ENCODE measurements around the gene KRT74.

KRT74 gene

DNA sequence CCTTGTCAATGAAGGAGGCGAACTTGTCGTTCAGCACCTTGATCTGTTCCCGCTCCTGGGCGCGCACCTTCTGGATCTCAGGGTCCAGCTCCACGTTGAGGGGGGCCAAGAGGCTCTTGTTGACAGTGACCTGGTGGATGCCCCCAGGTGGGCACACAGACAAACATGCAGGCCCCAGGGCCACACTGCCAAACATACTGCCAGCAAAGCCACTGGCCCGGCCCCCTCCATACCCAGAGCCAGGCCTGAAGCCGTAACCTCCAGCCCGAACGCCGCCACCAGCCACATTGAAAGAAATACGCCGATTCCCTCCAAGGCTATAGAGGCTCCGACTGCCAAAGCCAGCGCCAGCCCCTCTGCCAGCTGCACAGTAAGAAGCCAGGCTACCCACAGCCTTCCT is 337 bp downstream of the KRT74 start:
- no peak for DNase-seq (ENCODE audit: low spot score)

DNA sequence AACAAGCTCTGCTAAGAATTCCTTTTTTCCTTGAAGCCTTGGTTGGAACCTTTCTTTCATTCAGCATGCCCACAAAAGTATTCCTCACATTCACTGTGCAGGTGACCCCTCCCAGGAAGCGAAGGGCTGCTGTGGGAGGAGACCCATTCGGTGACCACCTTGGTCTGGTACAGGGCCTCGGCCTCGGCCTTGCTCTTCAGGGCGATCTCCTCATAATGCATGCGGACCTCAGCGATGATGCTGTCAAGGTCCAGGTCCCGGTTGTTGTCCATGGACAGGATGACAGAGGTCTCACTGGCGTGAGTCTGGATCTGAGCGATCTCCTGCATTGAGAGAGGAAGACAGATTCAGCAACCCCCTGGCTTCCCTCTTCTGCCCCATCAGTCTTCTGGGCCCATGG is 3.1 kb downstream of the KRT74 start:
- DNase-seq (ENCODE audit: low spot score), result no peak

DNA sequence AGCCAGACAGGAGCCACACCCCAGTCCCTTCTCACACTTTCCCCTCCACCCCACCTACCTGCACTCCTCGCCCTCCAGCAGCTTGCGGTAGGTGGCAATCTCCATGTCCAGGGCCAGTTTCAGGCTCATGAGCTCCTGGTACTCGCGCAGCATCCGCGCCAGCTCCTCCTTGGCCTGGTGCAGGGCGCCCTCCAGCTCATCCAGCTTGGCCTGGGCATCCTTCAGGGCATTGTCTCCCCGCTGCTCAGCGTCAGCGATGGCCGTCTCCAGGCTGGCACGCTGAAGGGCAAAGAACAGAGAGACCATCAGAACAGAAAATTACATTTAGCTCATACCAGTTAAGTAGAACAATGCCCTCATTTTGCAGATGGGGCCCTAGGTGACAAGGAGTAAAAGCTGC is 5.5 kb downstream of the KRT74 start:
- no peak for DNase-seq (ENCODE audit: low spot score)

DNA sequence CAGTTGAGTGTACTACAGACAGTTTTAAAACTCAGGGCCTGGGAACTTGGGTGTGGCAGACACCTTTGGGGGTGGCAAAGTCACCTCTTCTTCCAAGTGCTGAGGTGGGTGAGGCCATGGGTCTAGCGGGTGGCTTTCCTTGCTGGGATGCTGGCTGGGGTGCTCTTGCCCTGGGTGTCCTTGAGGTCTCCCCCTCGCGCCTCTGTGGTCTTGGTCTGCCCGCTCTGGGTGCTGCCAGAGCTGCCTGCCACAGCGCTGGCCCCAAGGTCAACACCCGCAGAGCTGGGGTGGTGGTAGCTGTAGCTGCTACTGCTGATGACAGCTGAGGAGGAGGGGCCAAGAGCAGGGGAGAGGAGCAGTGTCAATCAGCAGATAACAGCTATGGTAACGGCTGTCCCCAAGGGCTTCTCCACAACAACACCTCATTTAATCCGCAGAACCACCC is 6.8 kb downstream of the KRT74 start:
- no peak for DNase-seq (ENCODE audit: low spot score)

DNA sequence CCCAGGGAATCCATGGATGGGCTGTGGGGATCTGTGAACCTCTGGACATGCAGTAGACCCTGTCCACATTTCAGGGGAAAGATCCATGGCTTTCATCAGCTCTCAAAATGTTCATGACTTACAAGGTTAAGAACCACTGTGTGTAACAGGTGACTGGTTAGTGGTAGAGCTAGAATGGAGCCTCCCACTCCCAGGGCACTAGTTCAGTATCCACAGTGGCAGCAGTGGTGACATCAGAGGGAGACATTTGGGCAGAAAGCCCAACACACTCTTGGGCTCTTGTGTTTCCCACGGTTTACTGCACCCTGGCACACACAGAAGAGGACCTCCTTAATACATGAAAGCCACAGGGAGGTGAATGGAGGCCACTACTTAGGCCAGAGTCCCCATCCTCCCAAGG is 9.1 kb downstream of the KRT74 start:
- no peak for DNase-seq (ENCODE audit: low spot score)

DNA sequence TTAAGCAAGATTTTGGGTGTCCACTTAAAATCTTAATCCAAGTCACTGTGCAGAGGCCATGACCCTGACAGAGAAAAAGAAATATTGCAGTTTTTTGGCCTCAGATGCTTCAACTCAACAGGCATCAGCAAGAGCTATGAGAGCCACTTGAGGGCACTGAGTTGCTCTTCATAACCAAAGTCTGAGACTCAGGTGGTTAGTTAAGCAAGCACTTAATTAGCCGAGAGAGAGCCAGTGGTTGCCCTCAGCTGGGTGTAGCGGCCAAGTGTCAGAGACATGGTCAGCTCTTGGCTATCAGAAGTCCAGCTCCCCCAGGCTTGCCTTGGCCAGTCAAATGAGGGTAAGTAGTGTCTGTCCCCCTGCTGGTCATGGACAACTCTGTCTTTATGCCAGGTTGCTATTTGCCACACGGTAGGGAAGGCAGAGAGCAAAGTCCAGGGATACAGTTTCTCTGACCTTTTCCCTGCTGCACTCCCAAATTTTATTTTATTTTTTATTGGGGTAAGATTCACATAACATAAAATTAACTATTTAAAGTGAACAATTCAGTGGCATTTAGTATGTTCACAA is 11.7 kb downstream of the KRT74 start:
- DNase-seq (ENCODE audit: low spot score), result no peak

DNA sequence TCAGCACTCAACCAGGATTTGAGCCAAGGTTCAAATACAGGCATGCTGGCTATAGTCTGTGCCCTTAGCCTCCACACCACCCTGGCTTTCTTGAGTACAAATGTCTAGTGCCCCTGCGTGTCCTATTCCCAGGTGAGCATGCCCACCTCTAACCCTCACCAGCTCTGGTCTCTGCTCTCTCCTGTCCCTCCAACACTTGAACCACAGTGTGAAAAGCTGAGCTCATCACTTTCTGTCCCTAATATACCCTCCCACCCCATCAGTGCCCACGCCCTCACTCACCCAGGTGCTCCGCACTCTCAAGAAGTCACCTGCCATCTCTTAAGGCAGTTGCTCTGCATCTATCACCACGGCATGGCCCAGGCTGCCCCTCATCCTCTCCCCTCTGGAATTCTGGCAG is 13.7 kb downstream of the KRT74 start:
- no peak for DNase-seq (ENCODE audit: low spot score)

DNA sequence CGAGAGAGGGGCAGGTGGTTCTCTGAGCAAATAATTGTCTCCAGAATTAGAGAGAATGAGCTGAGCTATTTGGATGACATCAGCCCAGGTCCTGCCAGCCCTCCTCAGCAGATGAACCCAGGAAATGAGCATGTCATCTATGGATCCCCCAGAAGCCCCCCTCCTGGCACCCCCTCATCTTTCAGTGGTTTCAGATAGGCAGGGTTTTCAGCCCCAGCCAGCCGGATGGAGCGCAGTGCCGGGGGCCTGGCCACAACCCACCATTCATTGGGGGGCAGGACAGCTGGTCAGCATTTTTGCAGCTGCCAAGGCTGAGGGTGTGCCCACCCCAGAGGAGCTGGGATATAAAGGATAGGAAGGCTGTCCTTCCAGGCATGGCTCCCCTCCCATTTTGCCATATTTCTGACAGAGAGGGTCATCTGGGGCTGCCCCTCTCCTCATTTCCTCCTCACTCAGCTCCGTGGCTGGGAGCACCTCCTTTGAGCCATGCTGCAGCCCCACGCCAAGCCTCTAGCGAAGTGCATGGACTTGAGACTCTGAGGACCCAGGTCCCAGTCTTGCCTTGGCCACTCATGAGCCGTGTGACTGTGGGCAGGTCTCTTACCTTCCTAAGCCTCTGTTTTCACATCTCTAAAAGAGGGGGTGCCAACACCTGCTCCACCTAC is 14.7 kb downstream of the KRT74 start:
- DNase-seq (ENCODE audit: low spot score), result no peak

DNA sequence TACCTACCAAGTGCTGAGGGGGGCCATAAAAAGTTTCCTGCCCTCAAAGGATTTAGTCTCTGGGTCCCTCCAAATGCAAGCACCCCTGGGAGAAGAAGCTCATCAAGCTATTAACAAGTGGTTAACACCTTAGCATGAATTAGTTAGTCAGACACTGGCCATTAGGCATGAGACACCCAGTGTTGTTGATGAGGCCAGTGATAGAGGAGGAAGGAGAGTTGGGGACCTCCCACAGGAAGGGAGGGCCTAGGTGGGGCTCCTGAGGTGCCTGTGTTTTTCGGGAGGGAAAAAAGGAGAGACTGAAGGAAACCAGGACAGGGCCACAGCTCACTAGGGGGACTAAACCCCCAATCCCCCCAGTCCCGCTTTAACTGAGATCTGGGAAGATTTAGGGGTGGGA is 16.2 kb downstream of the KRT74 start:
- DNase-seq (ENCODE audit: low spot score), result no peak

DNA sequence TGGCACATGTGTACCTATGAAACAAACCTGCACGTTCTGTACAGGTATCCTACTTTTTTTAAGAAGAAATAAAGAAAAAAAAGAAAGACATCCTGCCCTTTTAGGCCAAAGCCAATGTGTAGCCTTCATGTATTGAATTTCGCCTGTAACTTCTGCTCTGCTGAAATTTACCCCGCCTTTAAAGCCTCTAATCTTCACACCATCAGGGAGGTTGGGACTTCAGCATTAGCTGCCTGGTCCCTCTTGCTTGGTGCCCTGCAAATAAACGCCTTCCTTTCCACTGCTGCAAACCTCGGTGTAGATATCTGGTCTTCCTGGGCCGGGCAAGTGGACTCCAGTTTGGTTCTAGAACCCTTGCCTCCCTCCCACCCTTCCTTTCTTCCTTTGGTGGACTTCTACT is 18.1 kb downstream of the KRT74 start:
- DNase-seq (ENCODE audit: low spot score), result no peak

DNA sequence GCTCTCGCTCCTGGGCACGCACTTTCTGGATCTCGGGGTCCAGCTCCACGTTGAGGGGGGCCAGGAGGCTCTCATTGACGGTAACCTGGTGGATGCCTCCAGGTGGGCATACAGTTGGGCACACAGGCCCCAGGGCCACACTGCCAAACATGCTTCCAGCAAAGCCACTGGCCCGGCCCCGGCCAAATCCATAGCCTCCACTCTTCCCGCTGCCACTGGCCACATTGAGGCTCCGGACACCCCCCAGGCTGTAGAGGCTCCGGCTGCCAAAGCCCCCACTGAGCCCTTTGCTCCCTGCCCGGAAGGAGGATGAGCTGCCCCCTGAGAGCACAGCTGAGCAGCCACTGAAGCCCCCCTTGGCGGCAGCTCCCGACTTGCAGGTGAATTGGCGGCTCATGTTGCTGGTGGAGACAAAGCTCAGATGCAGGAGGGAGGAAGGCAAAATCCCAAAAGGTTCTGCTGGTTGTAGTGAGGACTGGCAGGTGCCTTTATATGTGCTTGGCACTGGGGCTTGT is 20.9 kb downstream of the KRT74 start, which contains the start of gene KRT71:
TSS of gene KRT71 (minus strand) at position 465 of the 515 bp plus-strand sequence. CDS start at position 397, 68 bp downstream.
- DNase-seq (ENCODE audit: low spot score), result no peak

DNA sequence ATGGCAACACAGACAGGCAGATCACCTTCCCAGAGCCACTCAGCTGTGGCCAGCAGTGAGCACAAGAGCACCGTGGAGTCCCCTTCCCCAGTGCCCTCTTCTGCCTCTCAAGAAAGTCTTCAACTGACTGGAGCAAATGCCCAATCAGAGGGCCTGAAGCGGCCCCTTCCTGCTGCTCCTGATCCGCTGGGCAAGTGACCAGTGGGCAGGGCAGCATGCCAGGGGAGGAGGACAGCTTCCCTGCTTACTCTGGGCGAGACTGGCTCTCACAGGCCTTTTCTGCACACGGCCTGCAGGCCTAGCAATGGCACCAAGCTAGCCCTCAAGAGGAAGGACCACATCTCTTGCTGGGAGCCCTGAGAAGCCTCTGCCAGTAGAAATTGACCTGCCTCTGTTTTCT is 21.6 kb downstream of the KRT74 start:
- peak; percentile 51 for DNase-seq (ENCODE audit: low spot score)

DNA sequence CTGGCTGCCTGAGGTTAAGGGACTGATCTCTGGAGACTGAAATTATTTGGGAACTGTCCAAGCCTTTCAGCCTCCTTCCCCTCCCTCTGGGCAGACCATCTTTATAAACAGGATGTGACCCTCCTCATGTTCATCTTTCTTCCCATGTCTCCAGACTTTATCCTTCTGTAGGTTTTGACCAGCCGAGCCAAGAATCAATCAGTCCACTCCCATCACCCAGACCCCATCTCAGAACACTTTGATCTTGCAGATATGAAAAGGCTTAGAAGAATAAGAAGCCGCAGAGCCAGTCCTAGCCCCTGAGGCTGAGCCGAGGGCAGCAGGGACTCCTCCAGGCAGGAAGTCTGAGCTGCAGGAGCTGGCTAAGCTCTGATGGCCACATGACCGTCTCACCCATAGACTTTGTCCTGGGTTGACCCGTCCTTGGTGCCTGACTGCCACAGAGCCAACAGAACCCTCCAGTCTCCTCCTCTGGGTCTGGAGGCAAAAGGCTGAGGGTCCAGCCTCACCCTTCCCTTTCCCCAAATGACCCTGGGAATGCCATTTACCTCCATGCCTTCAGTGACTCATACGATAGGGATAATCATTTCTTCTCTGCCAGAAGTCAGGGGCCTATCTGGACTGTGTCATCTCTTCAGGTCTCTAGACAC is 22.3 kb downstream of the KRT74 start:
- no peak for DNase-seq (ENCODE audit: low spot score)

DNA sequence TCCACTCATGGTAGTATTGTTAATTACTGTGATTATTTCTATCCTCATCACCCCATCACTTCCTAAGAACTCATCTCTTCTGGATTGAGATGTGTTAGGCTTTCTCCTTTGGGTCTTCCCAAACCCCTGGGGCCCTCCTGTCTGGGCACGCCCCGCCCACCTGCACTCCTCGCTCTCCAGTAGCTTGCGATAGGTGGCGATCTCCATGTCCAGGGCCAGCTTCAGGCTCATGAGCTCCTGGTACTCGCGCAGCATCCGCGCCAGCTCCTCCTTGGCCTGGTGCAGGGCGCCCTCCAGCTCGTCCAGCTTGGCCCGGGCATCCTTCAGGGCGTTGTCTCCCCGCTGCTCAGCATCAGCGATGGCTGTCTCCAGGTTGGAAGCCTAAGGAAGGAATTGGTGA is 27.5 kb downstream of the KRT74 start:
- DNase-seq (ENCODE audit: low spot score), result no peak

DNA sequence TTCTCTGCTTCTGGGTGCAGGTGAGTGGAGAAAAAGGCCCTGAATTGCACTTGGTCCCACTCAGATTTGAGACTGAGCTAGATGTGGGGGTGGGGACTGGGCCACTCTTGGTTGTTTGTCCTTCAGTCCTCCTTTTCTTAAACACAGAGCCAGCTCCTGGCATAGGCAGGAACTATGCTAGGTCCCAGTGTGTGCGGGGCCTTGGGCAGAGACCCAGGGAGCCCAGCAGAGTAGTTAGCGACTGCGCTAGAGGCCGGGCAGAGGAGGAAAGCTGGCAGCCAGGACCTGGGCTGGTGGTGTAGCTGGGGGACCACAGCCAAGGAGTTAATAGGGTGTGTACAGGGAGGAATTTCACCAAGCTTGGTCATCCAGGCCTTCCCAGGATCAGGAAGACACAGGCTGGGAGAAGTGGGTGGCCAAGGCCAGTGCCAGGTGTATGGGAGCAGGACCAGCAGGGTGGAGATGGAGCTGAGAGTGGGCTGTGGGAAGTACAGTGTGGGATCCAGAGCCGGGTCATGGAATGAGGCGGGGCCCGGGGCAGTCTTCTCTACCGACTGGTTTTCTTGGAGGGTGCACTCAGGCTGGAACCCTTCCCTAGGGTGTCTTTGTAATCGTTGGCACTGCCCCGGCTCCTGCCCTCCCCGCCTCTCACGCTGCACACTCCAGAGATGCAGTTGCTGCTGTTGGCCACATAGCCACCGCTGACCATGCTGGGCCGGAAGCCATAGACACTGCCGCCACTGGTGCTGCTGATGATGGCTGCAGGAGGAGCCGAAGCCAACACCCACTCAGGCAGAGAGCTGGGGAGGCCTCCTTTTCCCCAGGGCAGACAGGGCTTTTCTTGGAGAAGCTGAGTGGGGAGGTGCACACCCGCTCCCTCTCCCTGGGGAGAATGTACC is 29.4 kb downstream of the KRT74 start:
- DNase-seq (ENCODE audit: low spot score), result peak; percentile 65

DNA sequence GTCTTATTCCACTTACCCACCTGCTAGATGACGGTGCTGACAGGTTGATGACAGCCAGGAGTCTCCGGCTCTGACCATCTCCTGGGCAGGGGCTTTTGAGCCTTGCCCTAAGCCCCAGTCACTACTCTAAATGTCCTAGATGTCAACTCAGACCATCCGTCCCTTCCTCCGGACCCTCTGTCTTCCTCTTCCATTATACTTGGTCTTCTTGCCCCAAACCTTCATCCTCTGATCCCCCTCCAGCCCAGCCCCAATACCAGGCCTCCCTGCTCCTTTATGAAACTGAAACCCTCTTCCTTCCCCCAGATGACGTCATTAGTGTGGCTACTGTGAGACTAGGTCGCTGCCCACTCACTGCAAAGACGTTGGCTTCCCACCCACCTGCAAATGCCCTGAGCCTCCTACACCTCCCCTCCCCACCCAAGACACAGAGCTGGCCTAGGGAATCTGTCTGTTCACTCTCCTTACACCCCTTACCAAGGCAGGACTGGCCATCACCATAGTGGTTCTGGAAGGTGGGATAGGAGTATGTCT is 30.8 kb downstream of the KRT74 start:
- DNase-seq (ENCODE audit: low spot score), result no peak

DNA sequence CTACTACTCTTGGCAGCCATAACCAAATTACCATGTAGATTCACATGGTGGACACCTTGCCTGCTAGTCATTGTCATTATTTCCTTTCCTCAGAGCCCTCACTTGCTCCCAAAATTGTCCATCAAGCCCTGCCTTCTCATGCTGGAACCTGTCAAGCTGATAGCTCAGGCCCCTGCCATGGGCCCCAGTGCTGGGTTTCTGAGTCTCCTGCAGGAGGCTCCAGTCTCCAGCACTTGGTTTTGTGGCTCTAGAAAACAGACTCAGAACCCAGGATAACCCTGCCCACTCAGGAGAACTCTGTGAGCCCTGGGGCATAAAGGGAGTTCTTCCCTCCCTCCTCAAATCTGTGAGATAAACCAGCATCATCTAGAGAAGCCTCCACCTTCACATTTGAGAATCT is 31.5 kb downstream of the KRT74 start:
- no peak for DNase-seq (ENCODE audit: low spot score)

DNA sequence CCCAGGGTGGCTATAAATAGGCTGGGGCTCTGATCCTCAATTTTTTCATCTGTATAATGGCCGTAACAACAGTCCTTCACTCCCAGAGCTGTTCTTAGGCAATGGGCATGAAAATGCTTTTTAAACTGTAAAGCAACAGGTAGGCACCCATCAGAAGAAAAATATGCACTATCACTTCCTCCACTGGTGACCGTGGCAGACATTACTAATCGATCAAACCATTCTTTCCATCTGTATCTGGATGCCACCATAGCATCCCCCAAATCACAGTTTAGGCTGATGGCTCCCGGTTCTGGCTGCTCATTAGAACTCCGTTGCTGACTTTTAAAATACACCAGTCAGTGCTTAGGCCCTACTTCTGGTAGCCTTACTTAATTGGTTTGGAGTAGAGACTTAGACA is 31.9 kb downstream of the KRT74 start:
- DNase-seq (ENCODE audit: low spot score), result no peak

DNA sequence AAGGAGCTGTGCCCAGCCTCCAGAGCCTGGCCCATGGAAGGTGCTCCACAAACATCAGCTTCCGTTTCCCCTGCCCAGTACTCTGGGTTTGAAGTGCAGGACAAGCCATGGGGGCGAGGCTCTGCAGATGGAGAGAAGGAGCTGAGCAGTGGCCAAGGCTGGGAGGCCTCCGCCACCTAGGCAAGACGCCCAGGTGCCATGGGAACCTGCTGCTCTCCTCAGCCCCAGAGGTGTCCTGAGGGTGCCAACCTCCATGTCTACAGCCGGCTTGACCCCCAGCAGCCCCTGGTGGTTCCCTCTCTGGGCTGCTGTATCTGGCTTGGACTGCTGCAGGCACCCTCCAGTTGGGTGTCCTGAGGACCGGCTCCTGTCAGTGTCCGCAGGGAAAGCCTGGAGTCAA is 33.1 kb downstream of the KRT74 start:
- DNase-seq (ENCODE audit: low spot score), result no peak

DNA sequence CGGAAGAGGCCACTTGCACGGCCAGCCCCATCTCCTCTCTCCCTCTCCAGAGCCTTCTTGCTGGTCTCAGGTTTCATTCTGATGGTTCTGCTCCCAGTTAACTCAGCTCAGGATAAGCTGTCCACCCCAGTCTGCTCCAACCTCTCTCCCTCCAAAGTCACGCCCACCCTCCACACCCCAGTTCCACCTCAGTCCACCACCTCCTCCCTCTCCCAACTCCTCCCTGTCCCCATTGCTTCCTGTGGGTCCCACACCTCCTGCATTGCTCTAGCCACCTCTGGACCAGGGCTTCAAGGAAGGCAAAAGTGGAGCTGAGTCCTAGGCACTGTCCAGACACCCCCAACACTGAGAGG is 33.8 kb downstream of the KRT74 start:
- DNase-seq (ENCODE audit: low spot score), result no peak

DNA sequence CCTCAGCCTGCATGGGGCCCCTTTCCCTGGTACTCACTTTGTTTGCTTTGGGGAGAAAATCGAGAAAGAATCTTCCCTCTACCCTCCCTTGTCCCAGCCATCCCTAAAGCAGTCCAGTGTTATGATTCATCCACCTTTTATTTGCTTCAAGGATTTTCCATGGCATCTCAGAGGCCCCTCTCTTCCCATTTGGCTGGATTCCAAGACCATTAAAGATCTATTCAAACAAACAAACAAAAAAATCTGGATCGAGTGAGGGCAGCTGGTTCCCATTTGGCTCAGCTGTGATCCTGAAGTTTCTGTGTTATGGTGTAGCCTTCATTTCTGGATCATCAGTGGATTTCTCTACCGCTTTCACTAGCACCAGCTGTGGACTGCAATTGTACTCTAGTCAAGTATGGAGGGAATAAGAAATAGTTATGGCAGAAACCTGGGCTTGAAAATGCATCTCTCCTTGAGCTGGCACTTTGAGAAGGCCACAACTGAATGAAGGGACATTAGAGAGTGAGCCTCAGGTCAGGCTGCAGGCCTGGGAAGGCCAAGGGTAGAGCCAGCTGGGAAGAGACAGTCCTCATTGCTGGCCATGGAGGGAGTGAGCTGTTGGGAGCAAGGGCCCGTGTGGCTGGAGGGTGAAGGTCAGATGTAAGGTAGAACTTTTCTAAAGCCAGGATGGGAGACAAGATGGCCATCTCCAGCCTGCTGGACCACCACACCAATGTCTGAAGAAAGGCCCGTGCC is 34.4 kb downstream of the KRT74 start:
- DNase-seq (ENCODE audit: low spot score), result no peak
